Measurements from ENCODE around the gene MBD5.

DNA sequence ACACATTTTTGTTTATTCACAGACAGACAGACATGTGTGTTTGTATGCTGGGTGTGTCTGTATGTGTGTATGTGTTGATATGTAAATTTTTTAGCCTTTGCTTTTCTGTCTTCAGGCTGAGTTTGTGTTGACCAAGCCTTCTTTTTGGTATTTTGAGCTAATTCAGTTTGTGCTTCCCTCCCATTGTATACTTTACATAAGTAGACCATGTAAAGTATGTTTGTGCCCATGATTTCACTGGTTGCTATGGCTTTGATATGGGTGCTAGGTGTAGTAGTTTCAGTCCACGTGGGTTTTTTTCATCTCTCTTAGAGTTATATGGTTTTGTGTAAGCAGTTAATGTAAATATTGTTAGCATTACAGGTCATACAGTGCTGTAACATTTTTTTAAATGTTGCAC lies 494.2 kb downstream of the MBD5 start:
- TF ChIP-seq, protein P1, sequence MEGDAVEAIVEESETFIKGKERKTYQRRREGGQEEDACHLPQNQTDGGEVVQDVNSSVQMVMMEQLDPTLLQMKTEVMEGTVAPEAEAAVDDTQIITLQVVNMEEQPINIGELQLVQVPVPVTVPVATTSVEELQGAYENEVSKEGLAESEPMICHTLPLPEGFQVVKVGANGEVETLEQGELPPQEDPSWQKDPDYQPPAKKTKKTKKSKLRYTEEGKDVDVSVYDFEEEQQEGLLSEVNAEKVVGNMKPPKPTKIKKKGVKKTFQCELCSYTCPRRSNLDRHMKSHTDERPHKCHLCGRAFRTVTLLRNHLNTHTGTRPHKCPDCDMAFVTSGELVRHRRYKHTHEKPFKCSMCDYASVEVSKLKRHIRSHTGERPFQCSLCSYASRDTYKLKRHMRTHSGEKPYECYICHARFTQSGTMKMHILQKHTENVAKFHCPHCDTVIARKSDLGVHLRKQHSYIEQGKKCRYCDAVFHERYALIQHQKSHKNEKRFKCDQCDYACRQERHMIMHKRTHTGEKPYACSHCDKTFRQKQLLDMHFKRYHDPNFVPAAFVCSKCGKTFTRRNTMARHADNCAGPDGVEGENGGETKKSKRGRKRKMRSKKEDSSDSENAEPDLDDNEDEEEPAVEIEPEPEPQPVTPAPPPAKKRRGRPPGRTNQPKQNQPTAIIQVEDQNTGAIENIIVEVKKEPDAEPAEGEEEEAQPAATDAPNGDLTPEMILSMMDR (IDR thresholded peaks at IDR 0.05): no peak
- TF ChIP-seq, protein P2, sequence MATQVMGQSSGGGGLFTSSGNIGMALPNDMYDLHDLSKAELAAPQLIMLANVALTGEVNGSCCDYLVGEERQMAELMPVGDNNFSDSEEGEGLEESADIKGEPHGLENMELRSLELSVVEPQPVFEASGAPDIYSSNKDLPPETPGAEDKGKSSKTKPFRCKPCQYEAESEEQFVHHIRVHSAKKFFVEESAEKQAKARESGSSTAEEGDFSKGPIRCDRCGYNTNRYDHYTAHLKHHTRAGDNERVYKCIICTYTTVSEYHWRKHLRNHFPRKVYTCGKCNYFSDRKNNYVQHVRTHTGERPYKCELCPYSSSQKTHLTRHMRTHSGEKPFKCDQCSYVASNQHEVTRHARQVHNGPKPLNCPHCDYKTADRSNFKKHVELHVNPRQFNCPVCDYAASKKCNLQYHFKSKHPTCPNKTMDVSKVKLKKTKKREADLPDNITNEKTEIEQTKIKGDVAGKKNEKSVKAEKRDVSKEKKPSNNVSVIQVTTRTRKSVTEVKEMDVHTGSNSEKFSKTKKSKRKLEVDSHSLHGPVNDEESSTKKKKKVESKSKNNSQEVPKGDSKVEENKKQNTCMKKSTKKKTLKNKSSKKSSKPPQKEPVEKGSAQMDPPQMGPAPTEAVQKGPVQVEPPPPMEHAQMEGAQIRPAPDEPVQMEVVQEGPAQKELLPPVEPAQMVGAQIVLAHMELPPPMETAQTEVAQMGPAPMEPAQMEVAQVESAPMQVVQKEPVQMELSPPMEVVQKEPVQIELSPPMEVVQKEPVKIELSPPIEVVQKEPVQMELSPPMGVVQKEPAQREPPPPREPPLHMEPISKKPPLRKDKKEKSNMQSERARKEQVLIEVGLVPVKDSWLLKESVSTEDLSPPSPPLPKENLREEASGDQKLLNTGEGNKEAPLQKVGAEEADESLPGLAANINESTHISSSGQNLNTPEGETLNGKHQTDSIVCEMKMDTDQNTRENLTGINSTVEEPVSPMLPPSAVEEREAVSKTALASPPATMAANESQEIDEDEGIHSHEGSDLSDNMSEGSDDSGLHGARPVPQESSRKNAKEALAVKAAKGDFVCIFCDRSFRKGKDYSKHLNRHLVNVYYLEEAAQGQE (IDR thresholded peaks at IDR 0.05): no peak
- TF ChIP-seq SMC3 (IDR thresholded peaks at IDR 0.05) (no peak), RCOR1 (IDR thresholded peaks at IDR 0.05; ENCODE audit: low read depth, low read length) (no peak), POLR2A (IDR thresholded peaks at IDR 0.05; ENCODE audit: low read length) (no peak), RNF2 (IDR thresholded peaks at IDR 0.05; ENCODE audit: borderline replicate concordance, low read depth) (no peak), CHD2 (IDR thresholded peaks at IDR 0.05; ENCODE audit: low read length, partially characterized antibody) (no peak)

Data from A549 (cell line).